Right lobe of liver (tissue), 6 donors: Measurements from ENCODE around the gene ERCC6L. TPM values are rescaled to one million over a fixed set of nuclear protein-coding genes. Genes with fewer than 3 reads are reported as not detected.

Experiments used
- ATAC-seq, 4 donors: fragments of 200-7000 bp; cut with Tn5 transposase; one replicate each; pipeline ENCODE4 v1.9.1; 2020; ENCODE audit warnings: mild to moderate bottlenecking in 4 of 4, moderate library complexity in 4 of 4
- DNase-seq, 3 donors: peaks; one replicate each; pipeline ENCODE4 v3.0.0-alpha.2; 2020
- H3K27ac ChIP-seq, 3 donors: fragments of 200-600 bp; one replicate each; pipeline ENCODE4 v1.8.0; 2022
- H3K27me3 ChIP-seq, 2 donors: fragments of 200-600 bp; one replicate each; pipeline ENCODE4 v1.8.0; 2022
- H3K36me3 ChIP-seq, 4 donors: fragments of 200-600 bp; sonication (generic) in 1 of 4; one replicate each; pipeline versions ENCODE4 v1.5.1 to v1.8.0; 2017 to 2022; ENCODE audit warnings: control low read depth in 1 of 4
- H3K4me1 ChIP-seq, 4 donors: fragments of 200-600 bp; sonication (generic) in 1 of 4; one replicate each; pipeline versions ENCODE4 v1.5.1 to v1.8.0; 2017 to 2022; ENCODE audit warnings: control low read depth in 1 of 4
- H3K4me3 ChIP-seq, 3 donors: fragments of 200-600 bp; one replicate each; pipeline ENCODE4 v1.8.0; 2022
- H3K9me3 ChIP-seq, 4 donors: fragments of 200-600 bp; sonication (generic) in 1 of 4; one replicate each; pipeline versions ENCODE4 v1.5.1 to v1.8.0; 2017 to 2022; ENCODE audit warnings: control low read depth in 1 of 4
- CTCF ChIP-seq, 4 donors: fragments of 200-600 bp in 3 of 4; fragments of 450-650 bp in 1 of 4; IDR thresholded peaks; one replicate each; pipeline versions ENCODE4 v1.5.1 to v1.8.0; 2016 to 2022; ENCODE audit warnings: antibody characterized with exemption in 4 of 4, mild to moderate bottlenecking in 2 of 4
- POLR2A ChIP-seq: fragments of 450-650 bp; IDR thresholded peaks from one replicate; pipeline ENCODE4 v1.6.1; 2017; ENCODE audit warnings: antibody characterized with exemption, mild to moderate bottlenecking
- WGBS: methylation state at CpG from one replicate; pipeline ENCODE4 v1.1.6; 2018; ENCODE audit warnings: low coverage, low lambda C conversion rate; ENCODE audit not compliant: insufficient coverage; ENCODE audit errors: missing lambda C conversion rate; 5-methylcytosine and 5-hydroxymethylcytosine counted together
- intact Hi-C, 2 donors: fragments of 100-400 bp; cut with DNase I; formaldehyde crosslinking; loops; one replicate each; pipeline versions ENCODE4 v1.11.2 to v1.14.1; 2022
- total RNA-seq, 6 experiments: library from RNA; depleted of rRNA in 2 of 6; stranded (reverse); fragments of >200 nt in 2 of 6; fragmentation: NEBNext Ultra II Directional in 3 of 6; extraction: Animal tissue kit (Norgen Biotek cat#: 25700) in 3 of 6; gene quantifications; one replicate each; pipeline versions ENCODE4 v1.1.0 to v1.2.4, GENCODE V29; 2016 to 2023
- donor health status: DM: no; HTN: yes; CAD: no.
- donor health status: DM: no; HTN: no; CAD: no.
- donor health status: DM: no; HTN: no; CAD: no.
- donor health status: DM: no; HTN: yes; CAD: no.
- donor health status: DM: no; HTN: yes; CAD: no.

ERCC6L gene
- total RNA-seq, 6 experiments from 2014 or later, result 0.09 to 0.62 (median 0.30) TPM; not detected in 2

GRCh38 chrX:72247206-72247942, 8.5 kb upstream of the ERCC6L start:
- no peak overlapping the region for H3K4me3 ChIP-seq
- no peaks in the 10 kb centered on the region for H3K9me3 ChIP-seq
- no peak overlapping the region for H3K27ac ChIP-seq
- intact Hi-C loops, result no loop called here
- no peaks in the 10 kb centered on the region for H3K4me1 ChIP-seq
- DNase-seq (no peak), ATAC-seq (peak in 3 of 4 donors; percentile 21 to 35 (median 28))
- no peaks in the 10 kb centered on the region for H3K36me3 ChIP-seq
- TF ChIP-seq CTCF (IDR thresholded peaks at IDR 0.05), result no peak
- TF ChIP-seq POLR2A, result no peak
- 56% methylated on average over 1 of the region's 2 CpGs for WGBS
- no peaks in the 10 kb centered on the region for H3K27me3 ChIP-seq

- Histone ChIP-seq H3K4me3 (no peak overlapping the region), H3K27me3 (no peaks in the 10 kb centered on the region), H3K9me3 (no peaks in the 10 kb centered on the region), H3K27ac (no peak overlapping the region), H3K36me3 (no peaks in the 10 kb centered on the region), H3K4me1 (no peaks in the 10 kb centered on the region)
- ATAC-seq (peak; percentile 86 to 96 (median 90)), DNase-seq (peak in 2 of 3 donors; percentile 48 to 49)
- 79% methylated on average over 2 of the region's 3 CpGs for WGBS
- TF ChIP-seq POLR2A, result no peak
- TF ChIP-seq CTCF (IDR thresholded peaks at IDR 0.05), result peak; percentile 67 to 90 (median 82)
- intact Hi-C loops, result no loop called here
Measured at GRCh38 chrX:72245461-72246089, 6.7 kb upstream of the ERCC6L start.

GRCh38 chrX:72243472-72243871, 4.6 kb upstream of the ERCC6L start:
- no peak for DNase-seq
- no peak overlapping the region for H3K4me3 ChIP-seq
- no peaks in the 10 kb centered on the region for H3K4me1 ChIP-seq
- H3K27me3 ChIP-seq, result no peaks in the 10 kb centered on the region
- no peak for ATAC-seq
- no peaks in the 10 kb centered on the region for H3K9me3 ChIP-seq
- intact Hi-C loops, result no loop called here
- TF ChIP-seq CTCF (IDR thresholded peaks at IDR 0.05) (no peak), POLR2A (no peak)
- H3K36me3 ChIP-seq, result no peaks in the 10 kb centered on the region
- WGBS, result 36% methylated on average over 3 of the region's 3 CpGs
- no peak overlapping the region for H3K27ac ChIP-seq

- intact Hi-C loops, result no loop called here
- 67% methylated on average over 3 of the region's 4 CpGs for WGBS
- DNase-seq (no peak), ATAC-seq (no peak)
- Histone ChIP-seq H3K36me3 (no peaks in the 10 kb centered on the region), H3K4me1 (no peaks in the 10 kb centered on the region), H3K4me3 (no peak overlapping the region), H3K27me3 (no peaks in the 10 kb centered on the region), H3K9me3 (no peaks in the 10 kb centered on the region), H3K27ac (no peak overlapping the region)
- TF ChIP-seq CTCF (IDR thresholded peaks at IDR 0.05) (no peak), POLR2A (no peak)
Measured at GRCh38 chrX:72240976-72241375, 2.1 kb upstream of the ERCC6L start.
